Naive thymus-derived CD4-positive, alpha-beta T cell (primary cell): ENCODE results near the gene HARS1. TPM values are rescaled to one million over a fixed set of nuclear protein-coding genes. Genes with fewer than 3 reads are reported as not detected.
"Not testable (repeated sequence)": the region's sequence is repeated elsewhere in the genome, so short reads cannot be mapped to it uniquely, and the experiment has no call there.

ENCODE experiments used
- ATAC-seq: fragments of 150-1000 bp; cut with Tn5 transposase; 2 replicates; pipeline ENCODE4 v1.10.0; 2021; ENCODE audit warnings: mild to moderate bottlenecking, moderate library complexity
- CTCF ChIA-PET: fragments of 350-600 bp; sonication (Branson Sonifier 250); formaldehyde crosslinking; loops from one replicate; lab custom pipeline; 2021; ENCODE audit warnings: antibody characterized with exemption; lab: Charles Lee
- POLR2A ChIA-PET: fragments of 350-600 bp; sonication (Branson Sonifier 250); formaldehyde crosslinking; loops from one replicate; lab custom pipeline; 2021; ENCODE audit warnings: antibody characterized with exemption, inconsistent platforms; lab: Charles Lee
- DNase-seq, 9 donors: peaks; one replicate each; pipeline versions ENCODE4 v3.0.0 to v3.0.0-alpha.2; 2020 to 2022; ENCODE audit warnings: mixed read lengths in 1 of 9
- H3K27ac ChIP-seq: one replicate; pipeline ENCODE4 v1.7.0; 2013; ENCODE audit warnings: mild to moderate bottlenecking, low read depth, low read length, moderate library complexity
- H3K27me3 ChIP-seq, 2 donors: one replicate each; pipeline ENCODE4 v1.7.0; 2013; ENCODE audit warnings: low read length in 2 of 2, mild to moderate bottlenecking in 2 of 2, moderate library complexity in 2 of 2; ENCODE audit not compliant: control insufficient read depth in 2 of 2, insufficient read depth in 2 of 2
- H3K36me3 ChIP-seq, 3 experiments: 1 replicate in 2 of 3; 2 replicates in 1 of 3; pipeline ENCODE4 v1.7.0; 2013; ENCODE audit warnings: low read length in 3 of 3, mild to moderate bottlenecking in 3 of 3, moderate library complexity in 1 of 3; ENCODE audit not compliant: insufficient read depth in 3 of 3, control insufficient read depth in 2 of 3
- H3K4me1 ChIP-seq, 2 donors: one replicate each; pipeline ENCODE4 v1.7.0; 2013; ENCODE audit warnings: low read length in 2 of 2, mild to moderate bottlenecking in 2 of 2, moderate library complexity in 1 of 2; ENCODE audit not compliant: control insufficient read depth in 2 of 2, insufficient read depth in 2 of 2
- H3K4me3 ChIP-seq: 2 replicates; pipeline ENCODE4 v1.7.0; 2013; ENCODE audit warnings: mild to moderate bottlenecking, low read length
- H3K9me3 ChIP-seq, 3 experiments: 1 replicate in 2 of 3; 2 replicates in 1 of 3; pipeline ENCODE4 v1.7.0; 2013; ENCODE audit warnings: low read length in 3 of 3; ENCODE audit not compliant: control insufficient read depth in 2 of 3
- H3K27ac Mint-ChIP-seq, 9 donors: one replicate each; pipeline ENCODE4 v1.8.0; 2020 to 2022; ENCODE audit warnings: mixed read lengths in 9 of 9, mild to moderate bottlenecking in 8 of 9, moderate library complexity in 5 of 9, inconsistent platforms in 2 of 9
- H3K27me3 Mint-ChIP-seq, 5 donors: one replicate each; pipeline ENCODE4 v1.8.0; 2021 to 2022; ENCODE audit warnings: mixed read lengths in 5 of 5, mild to moderate bottlenecking in 1 of 5
- H3K36me3 Mint-ChIP-seq, 5 donors: one replicate each; pipeline ENCODE4 v1.8.0; 2020 to 2022; ENCODE audit warnings: mixed read lengths in 5 of 5, mild to moderate bottlenecking in 3 of 5, inconsistent platforms in 1 of 5
- H3K4me1 Mint-ChIP-seq, 7 donors: one replicate each; pipeline ENCODE4 v1.8.0; 2020 to 2022; ENCODE audit warnings: mixed read lengths in 7 of 7, mild to moderate bottlenecking in 3 of 7, inconsistent platforms in 1 of 7
- H3K4me3 Mint-ChIP-seq, 10 donors: one replicate each; pipeline ENCODE4 v1.8.0; 2020 to 2022; ENCODE audit warnings: mild to moderate bottlenecking in 10 of 10, mixed read lengths in 10 of 10, moderate library complexity in 6 of 10, inconsistent platforms in 2 of 10
- H3K9me3 Mint-ChIP-seq, 11 donors: one replicate each; pipeline ENCODE4 v1.8.0; 2020 to 2022; ENCODE audit warnings: mixed read lengths in 11 of 11, mild to moderate bottlenecking in 4 of 11, inconsistent platforms in 1 of 11, moderate library complexity in 1 of 11
- intact Hi-C, 2 donors: fragments of 100-400 bp; cut with micrococcal nuclease; formaldehyde crosslinking; loops; one replicate each; pipeline ENCODE4 v1.15.1; 2023
- polyA plus RNA-seq, 2 donors: library from polyadenylated mRNA; unstranded; fragments of 300-500 nt; fragmentation: Illumina TruSeq; gene quantifications; one replicate each; pipeline ENCODE4 v1.2.3, GENCODE V29; 2021
- total RNA-seq, 6 experiments: library from RNA in 5 of 6; stranded (reverse) in 5 of 6; gene quantifications; 1 replicate in 5 of 6; 2 replicates in 1 of 6; pipeline ENCODE4 v1.2.3 and lab custom pipeline; 2021 to 2026

Gene HARS1
- total and polyA plus RNA-seq, 7 experiments from 2014 or later, result 48.7 to 85.7 (median 68.5) TPM

DNA sequence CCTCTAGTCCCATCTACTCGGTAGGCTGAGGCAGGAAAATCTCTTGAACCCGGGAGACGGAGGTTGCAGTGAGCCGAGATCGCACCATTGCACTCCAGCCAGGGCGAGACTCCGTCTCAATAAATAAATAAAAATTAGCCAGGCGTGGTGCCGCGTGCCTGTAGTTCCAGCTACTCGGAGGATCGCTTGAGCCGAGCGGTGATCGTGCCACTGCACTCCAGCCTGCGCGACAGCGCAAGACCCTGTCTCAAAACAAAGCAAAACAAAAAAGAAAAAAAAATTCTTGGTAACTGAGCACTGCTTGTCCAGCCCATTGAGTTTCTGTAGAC is 27.2 kb downstream of the HARS1 start:
- DNase-seq, result no peak
- intact Hi-C loops, result loop anchor here (1.0 kb wide), 10 partner anchors 17 to 557 kb away; partner anchors contain the start of genes ANKHD1 (in 2 of the 2), APBB3 (in 2 of the 2), HARS1 (in 2 of the 2) and HARS2 (in 2 of the 2)
- Mint-ChIP-seq H3K27me3 (no peaks in the 10 kb centered on the region), H3K4me3 (peak overlapping the region; percentile 96 to 100 (median 98)), H3K36me3 (peaks cover 19 to 51% (median 39%) of the 10 kb centered on the region in 5 donors), H3K4me1 (peaks cover 15 to 48% (median 38%) of the 10 kb centered on the region in 7 donors), H3K9me3 (peaks cover 0 to 1% (median 0%) of the 10 kb centered on the region in 11 donors), H3K27ac (peak overlapping the region; percentile 93 to 100 (median 98))
- Histone ChIP-seq H3K4me1 (peaks cover 0 to 8% of the 10 kb centered on the region in 2 donors), H3K27ac (peak overlapping the region; percentile 97), H3K9me3 (no peaks in the 10 kb centered on the region), H3K4me3 (peak overlapping the region; percentile 95), H3K27me3 (no peaks in the 10 kb centered on the region), H3K36me3 (peaks cover 5 to 61% (median 18%) of the 10 kb centered on the region in 3 experiments)
- ChIA-PET CTCF (interaction anchor here (0.6 kb wide), 1 partner anchor 47 kb away, joined by 3 read pairs; no protein-coding TSS in a partner anchor), POLR2A (interaction anchor here (0.6 to 5.2 kb wide), 14 partner anchors 12 to 111 kb away, joined by 3 to 41 read pairs (median 5); partner anchors contain the start of genes HARS1, HARS2, IK and NDUFA2)
- ATAC-seq, result no peak

DNA sequence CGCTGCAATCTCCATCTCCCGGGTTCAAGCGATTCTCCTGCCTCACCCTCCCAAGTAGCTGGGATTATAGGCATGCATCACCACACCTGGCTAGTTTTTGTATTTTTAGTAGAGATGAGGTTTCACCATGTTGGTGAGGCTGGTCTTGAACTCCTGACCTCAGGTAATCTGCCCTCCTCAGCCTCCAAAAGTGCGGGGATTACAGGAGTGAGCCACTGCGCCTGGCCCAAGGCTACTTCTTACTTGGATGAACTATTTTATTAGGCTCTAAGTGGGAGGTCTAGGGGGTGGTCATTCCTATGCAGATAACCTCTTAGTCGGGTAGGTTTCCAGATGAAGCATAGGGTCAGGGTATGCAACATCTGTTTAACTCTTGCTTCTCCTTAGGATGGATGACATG is 30.8 kb downstream of the HARS1 start:
- Mint-ChIP-seq H3K27ac (peak overlapping the region in 3 of 9 donors; percentile 27 to 34 (median 29)), H3K36me3 (peaks cover 24 to 53% (median 36%) of the 10 kb centered on the region in 5 donors), H3K4me1 (peaks cover 3 to 18% (median 14%) of the 10 kb centered on the region in 7 donors)
- H3K4me1 ChIP-seq, H3K9me3 Mint-ChIP-seq, ATAC-seq, H3K27ac ChIP-seq, intact Hi-C loops, H3K4me3 ChIP-seq, H3K9me3 ChIP-seq, DNase-seq, H3K27me3 ChIP-seq, CTCF ChIA-PET, H3K4me3 Mint-ChIP-seq, H3K27me3 Mint-ChIP-seq: not testable (repeated sequence)
- H3K36me3 ChIP-seq, result peaks cover 26 to 76% (median 36%) of the 10 kb centered on the region in 3 experiments
- POLR2A ChIA-PET, result interaction anchor here (1.5 kb wide), 1 partner anchor 13 kb away, joined by 3 read pairs; the partner anchor contains the start of genes IK and NDUFA2

DNA sequence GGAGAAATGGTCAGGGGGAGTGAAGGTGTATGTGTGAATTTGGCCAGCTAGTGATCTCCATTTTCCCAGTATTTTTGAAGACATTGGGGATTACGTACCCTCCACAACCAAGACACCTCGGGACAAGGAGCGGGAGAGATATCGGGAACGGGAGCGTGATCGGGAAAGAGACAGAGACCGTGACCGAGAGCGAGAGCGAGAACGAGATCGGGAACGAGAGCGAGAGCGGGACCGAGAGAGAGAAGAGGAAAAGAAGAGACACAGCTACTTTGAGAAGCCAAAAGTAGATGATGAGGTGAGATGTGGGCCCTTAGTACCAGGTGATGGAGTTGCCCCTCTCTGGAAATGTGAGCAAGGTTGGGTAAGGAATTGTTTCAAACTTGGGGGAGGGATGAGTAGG is 32.3 kb downstream of the HARS1 start:
- Histone ChIP-seq H3K4me3 (no peak overlapping the region), H3K27ac (no peak overlapping the region), H3K9me3 (no peaks in the 10 kb centered on the region), H3K27me3 (no peaks in the 10 kb centered on the region), H3K36me3 (peaks cover 39 to 86% (median 50%) of the 10 kb centered on the region in 3 experiments), H3K4me1 (no peaks in the 10 kb centered on the region)
- Mint-ChIP-seq H3K4me3 (no peak overlapping the region), H3K27me3 (no peaks in the 10 kb centered on the region), H3K9me3 (peaks cover 0 to 1% (median 0%) of the 10 kb centered on the region in 11 donors), H3K27ac (peak overlapping the region in 6 of 9 donors; percentile 4 to 84 (median 50)), H3K4me1 (peaks cover 7 to 18% (median 11%) of the 10 kb centered on the region in 7 donors), H3K36me3 (peaks cover 23 to 67% (median 49%) of the 10 kb centered on the region in 5 donors)
- CTCF ChIA-PET, result no interaction called here
- no peak for ATAC-seq
- DNase-seq, result no peak
- intact Hi-C loops, result no loop called here
- POLR2A ChIA-PET, result interaction anchor here (1.6 kb wide), 1 partner anchor 12 kb away, joined by 12 read pairs; the partner anchor contains the start of genes IK and NDUFA2

DNA sequence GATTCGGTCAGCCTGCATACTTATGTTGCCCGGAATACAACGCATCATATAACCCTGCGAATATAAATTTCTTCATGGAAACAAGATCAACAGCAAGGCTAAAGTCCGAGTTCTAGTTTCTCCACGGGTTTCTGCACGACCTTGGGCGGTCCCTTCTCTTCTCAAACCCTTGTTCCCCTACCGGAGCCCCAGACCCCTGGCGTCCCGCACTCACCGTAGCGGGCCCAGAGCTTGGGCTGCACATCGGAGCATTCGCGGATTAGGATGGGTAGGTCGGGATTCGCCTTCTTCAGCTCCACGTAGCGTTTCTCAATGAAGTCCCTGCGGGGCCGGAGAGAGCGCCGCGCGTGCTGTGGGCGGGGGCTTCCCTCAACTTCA is 44.1 kb downstream of the HARS1 start:
- H3K27me3 ChIP-seq, result no peaks in the 10 kb centered on the region
- H3K27me3 Mint-ChIP-seq, result no peaks in the 10 kb centered on the region
- H3K36me3 Mint-ChIP-seq, result peaks cover 6 to 34% (median 27%) of the 10 kb centered on the region in 5 donors
- peaks cover 2 to 62% (median 16%) of the 10 kb centered on the region in 3 experiments for H3K36me3 ChIP-seq
- H3K4me1 ChIP-seq, result peaks cover 18% of the 10 kb centered on the region in 2 donors
- H3K27ac ChIP-seq, result peak overlapping the region; percentile 95
- H3K27ac Mint-ChIP-seq, result peak overlapping the region; percentile 93 to 100 (median 99)
- peak overlapping the region; percentile 80 for H3K4me3 ChIP-seq
- peak overlapping the region; percentile 88 to 100 (median 98) for H3K4me3 Mint-ChIP-seq
- intact Hi-C loops, result loop anchor here (1.0 to 2.0 kb wide), 12 partner anchors 8 to 536 kb away; partner anchors contain the start of genes ANKHD1 (in 2 of the 2), APBB3 (in 2 of the 2), HARS1 (in 2 of the 2) and HARS2 (in 2 of the 2)
- DNase-seq (no peak), ATAC-seq (no peak)
- H3K9me3 ChIP-seq, result no peaks in the 10 kb centered on the region
- ChIA-PET POLR2A (interaction anchor here (0.6 to 4.9 kb wide), 42 partner anchors 8 to 673 kb away, joined by 3 to 51 read pairs (median 6); partner anchors contain the start of genes ANKHD1, APBB3, CD14 and EIF4EBP3), CTCF (interaction anchor here (0.6 to 1.8 kb wide), 9 partner anchors 18 to 920 kb away, joined by 3 to 11 read pairs (median 4); partner anchors contain the start of genes DND1, EIF4EBP3 and SRA1)
- H3K4me1 Mint-ChIP-seq, result peaks cover 32 to 72% (median 61%) of the 10 kb centered on the region in 7 donors
- H3K9me3 Mint-ChIP-seq, result peaks cover 0 to 5% (median 0%) of the 10 kb centered on the region in 11 donors

DNA sequence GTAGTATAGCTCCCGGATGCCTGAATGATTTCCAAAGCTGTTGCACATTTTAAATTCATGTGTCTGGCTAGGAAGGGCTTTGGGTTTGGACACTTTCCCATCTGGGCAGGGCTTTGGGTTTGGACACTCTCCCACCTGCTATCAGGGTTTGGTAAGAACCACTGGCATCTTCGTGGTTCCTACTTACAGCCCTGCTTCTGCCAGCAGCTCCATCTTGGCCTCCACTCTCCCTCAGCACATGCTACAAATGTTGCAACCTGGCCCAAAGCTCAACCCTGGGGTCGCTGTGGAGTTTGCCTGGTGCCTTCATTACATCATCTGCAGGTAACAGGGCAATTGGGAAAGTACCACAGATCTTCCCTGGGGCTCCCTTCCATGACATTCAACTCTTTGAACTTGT is 48.5 kb downstream of the HARS1 start:
- intact Hi-C loops, result no loop called here
- ATAC-seq, result no peak
- H3K4me3 ChIP-seq, result no peak overlapping the region
- no peak overlapping the region for H3K27ac ChIP-seq
- CTCF ChIA-PET, result interaction anchor here (1.6 kb wide), 1 partner anchor 68 kb away, joined by 5 read pairs; no protein-coding TSS in a partner anchor
- POLR2A ChIA-PET, result interaction anchor here (0.6 to 2.0 kb wide), 4 partner anchors 54 to 95 kb away, joined by 3 to 7 read pairs (median 4); partner anchors contain the start of gene EIF4EBP3
- H3K27me3 ChIP-seq, result no peaks in the 10 kb centered on the region
- peaks cover 0 to 26% (median 6%) of the 10 kb centered on the region in 5 donors for H3K36me3 Mint-ChIP-seq
- H3K36me3 ChIP-seq, result peaks cover 0 to 40% (median 0%) of the 10 kb centered on the region in 3 experiments
- no peak for DNase-seq
- H3K9me3 ChIP-seq, result no peaks in the 10 kb centered on the region
- peaks cover 13 to 16% of the 10 kb centered on the region in 2 donors for H3K4me1 ChIP-seq
- peak overlapping the region in 3 of 9 donors; percentile 18 to 36 (median 23) for H3K27ac Mint-ChIP-seq
- peaks cover 35 to 80% (median 64%) of the 10 kb centered on the region in 7 donors for H3K4me1 Mint-ChIP-seq
- H3K9me3 Mint-ChIP-seq, result peaks cover 0 to 2% (median 0%) of the 10 kb centered on the region in 11 donors
- no peak overlapping the region for H3K4me3 Mint-ChIP-seq
- H3K27me3 Mint-ChIP-seq, result no peaks in the 10 kb centered on the region

DNA sequence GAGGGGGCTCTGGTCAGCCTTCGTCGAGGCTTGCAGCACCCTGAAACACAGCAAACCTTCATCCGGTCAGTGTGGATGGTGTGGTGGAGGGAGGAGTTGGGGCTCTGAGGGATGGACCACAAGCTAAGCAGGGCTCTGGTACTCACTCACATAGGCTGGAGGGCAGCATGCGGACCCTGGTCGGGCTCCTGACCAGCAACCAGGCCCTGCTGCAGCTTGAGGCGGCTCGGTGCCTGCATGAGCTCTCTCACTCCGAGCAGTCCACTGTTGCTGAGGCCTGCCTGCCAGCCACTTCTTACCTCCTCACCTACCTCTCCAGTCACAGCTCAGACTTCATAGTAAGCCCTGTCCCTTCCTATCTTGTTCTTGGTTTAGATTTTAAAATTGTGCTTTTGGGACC is 49.5 kb downstream of the HARS1 start:
- Mint-ChIP-seq H3K36me3 (peaks cover 0 to 25% (median 6%) of the 10 kb centered on the region in 5 donors), H3K4me1 (peaks cover 32 to 74% (median 58%) of the 10 kb centered on the region in 7 donors), H3K27ac (peak overlapping the region in 6 of 9 donors; percentile 3 to 90 (median 24)), H3K4me3 (peak overlapping the region in 2 of 10 donors; percentile 23 to 90), H3K27me3 (no peaks in the 10 kb centered on the region), H3K9me3 (no peaks in the 10 kb centered on the region)
- intact Hi-C loops, result no loop called here
- Histone ChIP-seq H3K27me3 (no peaks in the 10 kb centered on the region), H3K27ac (no peak overlapping the region), H3K4me3 (no peak overlapping the region), H3K36me3 (peaks cover 0 to 40% (median 0%) of the 10 kb centered on the region in 3 experiments), H3K9me3 (no peaks in the 10 kb centered on the region), H3K4me1 (peaks cover 12 to 14% of the 10 kb centered on the region in 2 donors)
- DNase-seq (no peak), ATAC-seq (no peak)
- ChIA-PET POLR2A (interaction anchor here (1.3 kb wide), 1 partner anchor 240 kb away, joined by 3 read pairs; the partner anchor contains the start of gene ANKHD1), CTCF (interaction anchor here (0.6 to 1.6 kb wide), 2 partner anchors 56 to 69 kb away, joined by 3 to 5 read pairs; no protein-coding TSS in a partner anchor)
